Sigmoid colon (tissue), 7 donors: ENCODE measurements around the gene PRICKLE2. TPM values are rescaled to one million over a fixed set of nuclear protein-coding genes. Genes with fewer than 3 reads are reported as not detected.

ENCODE experiments used
- DNase-seq: peaks from one replicate; pipeline ENCODE4 v3.0.0-alpha.2; 2019
- H3K27ac ChIP-seq, 4 donors: fragments of 200-600 bp; sonication (generic); one replicate each; pipeline ENCODE4 v1.5.1; 2016 to 2019; ENCODE audit warnings: mild to moderate bottlenecking in 1 of 4
- H3K27me3 ChIP-seq, 3 donors: fragments of 200-600 bp; sonication (generic); one replicate each; pipeline ENCODE4 v1.5.1; 2019; ENCODE audit warnings: mild to moderate bottlenecking in 1 of 3
- H3K36me3 ChIP-seq, 4 donors: fragments of 200-600 bp; sonication (generic); one replicate each; pipeline ENCODE4 v1.5.1; 2016 to 2019
- H3K4me1 ChIP-seq, 4 donors: fragments of 200-600 bp; sonication (generic); one replicate each; pipeline ENCODE4 v1.5.1; 2017 to 2019
- H3K4me3 ChIP-seq, 4 donors: fragments of 200-600 bp; sonication (generic); one replicate each; pipeline ENCODE4 v1.5.1; 2017 to 2019; ENCODE audit warnings: mild to moderate bottlenecking in 2 of 4, moderate library complexity in 1 of 4
- H3K9me3 ChIP-seq, 4 donors: fragments of 200-600 bp in 3 of 4; sonication (generic) in 3 of 4; one replicate each; pipeline versions ENCODE4 v1.5.1 to v1.6.1; 2013 to 2019
- EP300 ChIP-seq, 4 donors: sonication (generic); formaldehyde crosslinking; IDR thresholded peaks; one replicate each; pipeline ENCODE4 v1.6.1; 2017; ENCODE audit warnings: antibody characterized with exemption in 4 of 4
- POLR2A ChIP-seq, 2 donors: fragments of 450-650 bp; IDR thresholded peaks; one replicate each; pipeline ENCODE4 v1.6.1; 2016; ENCODE audit warnings: antibody characterized with exemption in 2 of 2, mild to moderate bottlenecking in 2 of 2, moderate library complexity in 2 of 2
- POLR2AphosphoS5 ChIP-seq, 4 donors: sonication (generic); formaldehyde crosslinking; IDR thresholded peaks; one replicate each; pipeline ENCODE4 v1.6.1; 2017; ENCODE audit warnings: antibody characterized with exemption in 4 of 4
- WGBS, 2 donors: extraction: QIAGEN DNeasy Blood & Tissue Kit; methylation state at CpG; one replicate each; pipeline ENCODE4 v1.1.7; 2013; 5-methylcytosine and 5-hydroxymethylcytosine counted together
- intact Hi-C: fragments of 100-400 bp; cut with DNase I; formaldehyde crosslinking; loops from one replicate; pipeline ENCODE4 v1.15.1; 2023
- polyA plus RNA-seq, 3 donors: library from polyadenylated mRNA; stranded (reverse); fragments of 200-250 nt; gene quantifications; one replicate each; pipeline ENCODE4 v1.2.3, GENCODE V29; 2013
- total RNA-seq, 4 donors: library from RNA; depleted of rRNA; stranded (reverse); fragments of >200 nt; gene quantifications; one replicate each; pipeline ENCODE4 v1.1.0, GENCODE V29; 2016
- TF ChIP-seq, protein P1 (sequence below), 4 experiments: fragments of 450-650 bp in 3 of 4; fragments of 200-600 bp in 1 of 4; IDR thresholded peaks; one replicate each; pipeline ENCODE4 v1.5.1; 2016 to 2019; ENCODE audit warnings: antibody characterized with exemption in 4 of 4, mild to moderate bottlenecking in 3 of 4, moderate library complexity in 2 of 4
- donor health status: healthy with polysubstance abuse.
- donor health status: Bipolar disorder and iron deficiency.
- donor health status: healthy.

Gene PRICKLE2
- total and polyA plus RNA-seq, 7 donors: 0.69 to 96.7 (median 61.1) TPM

DNA sequence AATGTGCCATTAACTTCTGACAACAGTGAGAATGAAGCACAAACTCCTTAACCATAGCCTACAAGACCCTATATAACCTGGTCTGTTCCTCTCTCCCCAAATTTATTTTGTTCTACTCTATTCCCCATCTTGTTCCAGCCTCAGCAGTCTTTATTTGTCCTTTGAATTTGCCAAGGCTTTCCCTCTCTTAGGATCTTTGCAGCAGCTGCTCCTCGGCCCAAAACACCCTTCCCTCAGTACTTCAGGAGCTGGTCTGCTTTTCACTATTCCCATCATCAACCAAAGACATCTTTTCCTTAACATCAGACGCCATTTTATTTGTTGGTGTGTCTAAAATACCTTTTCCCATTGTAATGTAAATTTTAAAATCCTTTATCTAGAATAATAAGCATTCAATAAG lies 10.2 kb downstream of the PRICKLE2 start:
- no peak for TF ChIP-seq EP300 (IDR thresholded peaks at IDR 0.05)
- TF ChIP-seq, protein P1, sequence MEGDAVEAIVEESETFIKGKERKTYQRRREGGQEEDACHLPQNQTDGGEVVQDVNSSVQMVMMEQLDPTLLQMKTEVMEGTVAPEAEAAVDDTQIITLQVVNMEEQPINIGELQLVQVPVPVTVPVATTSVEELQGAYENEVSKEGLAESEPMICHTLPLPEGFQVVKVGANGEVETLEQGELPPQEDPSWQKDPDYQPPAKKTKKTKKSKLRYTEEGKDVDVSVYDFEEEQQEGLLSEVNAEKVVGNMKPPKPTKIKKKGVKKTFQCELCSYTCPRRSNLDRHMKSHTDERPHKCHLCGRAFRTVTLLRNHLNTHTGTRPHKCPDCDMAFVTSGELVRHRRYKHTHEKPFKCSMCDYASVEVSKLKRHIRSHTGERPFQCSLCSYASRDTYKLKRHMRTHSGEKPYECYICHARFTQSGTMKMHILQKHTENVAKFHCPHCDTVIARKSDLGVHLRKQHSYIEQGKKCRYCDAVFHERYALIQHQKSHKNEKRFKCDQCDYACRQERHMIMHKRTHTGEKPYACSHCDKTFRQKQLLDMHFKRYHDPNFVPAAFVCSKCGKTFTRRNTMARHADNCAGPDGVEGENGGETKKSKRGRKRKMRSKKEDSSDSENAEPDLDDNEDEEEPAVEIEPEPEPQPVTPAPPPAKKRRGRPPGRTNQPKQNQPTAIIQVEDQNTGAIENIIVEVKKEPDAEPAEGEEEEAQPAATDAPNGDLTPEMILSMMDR (IDR thresholded peaks at IDR 0.05): no peak
- no peak for TF ChIP-seq POLR2AphosphoS5 (IDR thresholded peaks at IDR 0.05)
- TF ChIP-seq POLR2A (IDR thresholded peaks at IDR 0.05): no peak
- Histone ChIP-seq H3K27ac (peak overlapping the region; percentile 70 to 90 (median 87)), H3K9me3 (no peaks in the 10 kb centered on the region), H3K4me1 (peaks cover 0 to 99% (median 94%) of the 10 kb centered on the region in 4 donors), H3K27me3 (no peaks in the 10 kb centered on the region), H3K36me3 (no peaks in the 10 kb centered on the region), H3K4me3 (no peak overlapping the region)
- WGBS, 2 donors: 79% methylated on average over 2 of the region's 2 CpGs
- intact Hi-C loops: no loop called here
- DNase-seq: no peak

DNA sequence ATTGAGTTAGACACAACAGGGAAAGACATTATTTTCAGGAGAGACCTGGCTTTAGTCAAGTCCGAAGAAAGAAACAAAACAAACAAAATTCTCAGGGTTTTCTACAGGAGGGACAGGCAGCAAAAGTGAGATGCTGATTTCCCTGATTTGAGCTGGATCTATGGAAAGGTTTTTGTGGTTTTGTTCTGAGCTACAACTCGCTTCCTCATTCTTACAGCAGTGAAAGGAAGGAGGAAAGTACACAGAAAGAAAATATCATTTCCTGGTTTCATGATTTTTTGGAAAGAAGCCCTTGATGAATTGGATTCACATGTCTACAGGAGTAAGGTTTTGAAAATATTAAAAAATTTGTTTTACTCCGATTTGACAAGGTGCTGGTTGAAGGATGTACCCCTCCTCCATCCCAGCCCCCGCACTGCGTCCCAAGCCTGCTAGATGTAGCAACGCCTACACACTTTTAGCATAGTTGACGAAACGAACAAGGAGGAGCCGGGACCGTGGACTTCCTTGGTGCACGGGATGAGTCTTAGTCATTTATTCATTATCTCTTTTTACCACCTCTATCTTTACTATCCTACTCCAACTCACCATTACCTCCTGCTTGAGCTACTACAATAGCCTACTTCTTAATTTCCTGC lies 10.8 kb downstream of the PRICKLE2 start:
- H3K27me3 ChIP-seq: no peaks in the 10 kb centered on the region
- WGBS, 2 donors: 71 to 77% methylated on average over 11 of the region's 11 CpGs
- H3K4me1 ChIP-seq: peaks cover 0 to 99% (median 94%) of the 10 kb centered on the region in 4 donors
- no peaks in the 10 kb centered on the region for H3K36me3 ChIP-seq
- H3K9me3 ChIP-seq: no peaks in the 10 kb centered on the region
- H3K4me3 ChIP-seq: peak overlapping the region; percentile 11 to 35 (median 30)
- TF ChIP-seq POLR2AphosphoS5 (IDR thresholded peaks at IDR 0.05): peak in 1 of 4 donors; percentile 19
- no peak for TF ChIP-seq EP300 (IDR thresholded peaks at IDR 0.05)
- TF ChIP-seq POLR2A (IDR thresholded peaks at IDR 0.05): no peak
- peak overlapping the region; percentile 70 to 90 (median 87) for H3K27ac ChIP-seq
- DNase-seq: peak; percentile 79
- intact Hi-C loops: no loop called here

DNA sequence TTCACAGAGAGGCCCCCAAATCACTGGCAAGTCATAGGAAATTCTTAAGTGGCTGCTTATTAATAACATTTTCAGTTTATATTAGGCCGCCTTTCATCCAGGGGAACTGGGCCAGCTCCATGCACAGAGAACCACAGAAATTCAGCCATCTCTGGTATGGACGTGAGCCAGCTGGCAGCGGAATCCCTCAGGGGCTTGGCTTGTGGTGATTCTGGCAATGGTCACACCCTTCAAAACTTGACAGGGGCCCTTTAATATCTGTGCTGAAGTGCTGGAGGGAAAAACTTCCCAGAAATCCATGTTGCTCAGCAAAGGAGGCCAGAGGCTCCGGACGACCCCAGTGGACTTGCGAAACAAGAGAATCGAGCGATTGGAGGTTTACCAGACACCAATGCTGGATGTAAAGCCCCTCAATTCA lies 11.3 kb downstream of the PRICKLE2 start:
- intact Hi-C loops: loop anchor here (2.0 kb wide), 1 partner anchor 53 kb away; no protein-coding TSS in a partner anchor
- H3K27ac ChIP-seq: peak overlapping the region; percentile 70 to 90 (median 87)
- H3K27me3 ChIP-seq: no peaks in the 10 kb centered on the region
- peak; percentile 90 for DNase-seq
- no peaks in the 10 kb centered on the region for H3K9me3 ChIP-seq
- no peaks in the 10 kb centered on the region for H3K36me3 ChIP-seq
- H3K4me3 ChIP-seq: peak overlapping the region; percentile 11 to 35 (median 30)
- H3K4me1 ChIP-seq: peaks cover 0 to 99% (median 92%) of the 10 kb centered on the region in 4 donors
- peak in 1 of 4 donors; percentile 22 for TF ChIP-seq EP300 (IDR thresholded peaks at IDR 0.05)
- TF ChIP-seq POLR2A (IDR thresholded peaks at IDR 0.05): no peak
- peak in 3 of 4 donors; percentile 45 to 71 (median 68) for TF ChIP-seq POLR2AphosphoS5 (IDR thresholded peaks at IDR 0.05)
- TF ChIP-seq, protein P1 (IDR thresholded peaks at IDR 0.05): no peak
- WGBS, 2 donors: 51 to 69% methylated on average over 8 of the region's 8 CpGs

DNA sequence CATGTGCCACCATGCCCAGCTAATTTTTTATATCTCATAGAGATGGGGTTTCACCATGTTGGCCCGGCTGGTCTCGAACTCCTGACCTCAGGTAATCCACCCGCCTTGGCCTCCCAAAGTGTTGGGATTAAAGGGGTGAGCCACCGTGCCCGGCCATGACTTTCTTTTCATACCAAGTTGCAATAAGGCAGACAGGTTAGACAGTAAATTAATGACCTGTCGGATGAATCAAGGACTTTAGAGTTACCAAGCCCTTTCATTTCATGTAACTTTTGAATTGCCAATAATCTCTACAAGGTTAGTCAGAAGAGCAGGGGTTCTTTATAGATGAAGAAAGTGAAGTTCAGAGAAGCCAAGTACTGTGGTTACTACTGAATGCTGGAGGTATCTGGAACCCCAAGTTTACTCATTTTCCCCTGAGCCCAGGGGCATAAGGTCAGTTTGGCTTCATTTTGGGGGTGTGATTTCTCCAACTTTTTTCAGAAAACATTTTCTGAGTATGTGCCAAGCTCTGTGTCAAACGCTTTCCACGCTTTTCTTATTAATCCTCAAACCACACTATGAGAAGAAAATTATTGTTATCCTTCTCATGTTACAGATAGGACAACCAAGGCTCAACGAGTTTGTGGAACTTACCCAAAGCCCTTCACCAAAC lies 11.9 kb downstream of the PRICKLE2 start:
- Histone ChIP-seq H3K27me3 (no peaks in the 10 kb centered on the region), H3K27ac (peak overlapping the region; percentile 70 to 90 (median 87)), H3K36me3 (no peaks in the 10 kb centered on the region), H3K9me3 (no peaks in the 10 kb centered on the region), H3K4me3 (peak overlapping the region in 3 of 4 donors; percentile 28 to 35 (median 33)), H3K4me1 (peaks cover 0 to 97% (median 89%) of the 10 kb centered on the region in 4 donors)
- TF ChIP-seq EP300 (IDR thresholded peaks at IDR 0.05): no peak
- no peak for TF ChIP-seq POLR2AphosphoS5 (IDR thresholded peaks at IDR 0.05)
- no peak for TF ChIP-seq POLR2A (IDR thresholded peaks at IDR 0.05)
- TF ChIP-seq, protein P1 (IDR thresholded peaks at IDR 0.05): no peak
- no peak for DNase-seq
- WGBS, 2 donors: 88% methylated on average over 9 of the region's 9 CpGs
- intact Hi-C loops: loop anchor here (2.0 kb wide), 1 partner anchor 53 kb away; no protein-coding TSS in a partner anchor
